ENCODE data around the gene MAL. TPM values are rescaled to one million over a fixed set of nuclear protein-coding genes. Genes with fewer than 3 reads are reported as not detected.

Gene MAL
- total RNA-seq, 4 donors from 2014 or later: 1.2 TPM; not detected in 3

GRCh38 chr2:95015261-95015912 is 10.1 kb upstream of the MAL start:
- H3K4me3 ChIP-seq: no peak overlapping the region
- DNase-seq: no peak
- H3K27me3 ChIP-seq: no peaks in the 10 kb centered on the region
- no peak overlapping the region for H3K27ac ChIP-seq
- no peaks in the 10 kb centered on the region for H3K36me3 ChIP-seq
- TF ChIP-seq POLR2A (IDR thresholded peaks at IDR 0.05) (no peak), CTCF (IDR thresholded peaks at IDR 0.05) (no peak)
- H3K4me1 ChIP-seq: no peaks in the 10 kb centered on the region
- no peaks in the 10 kb centered on the region for H3K9me3 ChIP-seq

GRCh38 chr2:95016616-95017015 is 8.9 kb upstream of the MAL start:
- Histone ChIP-seq H3K9me3 (no peaks in the 10 kb centered on the region), H3K27me3 (no peaks in the 10 kb centered on the region), H3K4me3 (no peak overlapping the region), H3K4me1 (no peaks in the 10 kb centered on the region), H3K36me3 (no peaks in the 10 kb centered on the region), H3K27ac (no peak overlapping the region)
- no peak for DNase-seq
- TF ChIP-seq CTCF (IDR thresholded peaks at IDR 0.05): no peak
- no peak for TF ChIP-seq POLR2A (IDR thresholded peaks at IDR 0.05)

- no peaks in the 10 kb centered on the region for H3K36me3 ChIP-seq
- H3K27ac ChIP-seq: no peak overlapping the region
- H3K4me3 ChIP-seq: no peak overlapping the region
- no peaks in the 10 kb centered on the region for H3K27me3 ChIP-seq
- DNase-seq: no peak
- no peaks in the 10 kb centered on the region for H3K4me1 ChIP-seq
- H3K9me3 ChIP-seq: no peaks in the 10 kb centered on the region
- TF ChIP-seq CTCF (IDR thresholded peaks at IDR 0.05): no peak
- no peak for TF ChIP-seq POLR2A (IDR thresholded peaks at IDR 0.05)
These were observed 8.4 kb upstream of the MAL start for GRCh38 chr2:95017071-95017501.

- Histone ChIP-seq H3K9me3 (no peaks in the 10 kb centered on the region), H3K4me1 (no peaks in the 10 kb centered on the region), H3K27ac (no peak overlapping the region), H3K27me3 (no peaks in the 10 kb centered on the region), H3K36me3 (no peaks in the 10 kb centered on the region), H3K4me3 (no peak overlapping the region)
- TF ChIP-seq POLR2A (IDR thresholded peaks at IDR 0.05): no peak
- no peak for TF ChIP-seq CTCF (IDR thresholded peaks at IDR 0.05)
- no peak for DNase-seq
These were observed 7.7 kb upstream of the MAL start for GRCh38 chr2:95017836-95018235.

- Histone ChIP-seq H3K36me3 (no peaks in the 10 kb centered on the region), H3K27me3 (no peaks in the 10 kb centered on the region), H3K4me1 (no peaks in the 10 kb centered on the region), H3K9me3 (no peaks in the 10 kb centered on the region), H3K4me3 (no peak overlapping the region), H3K27ac (no peak overlapping the region)
- DNase-seq: no peak
- no peak for TF ChIP-seq CTCF (IDR thresholded peaks at IDR 0.05)
- TF ChIP-seq POLR2A (IDR thresholded peaks at IDR 0.05): no peak
These were observed 7.2 kb upstream of the MAL start for GRCh38 chr2:95018301-95018700.

Data from Peyer's patch (tissue), 4 donors.